ENCODE data around the gene ARID4B. TPM values are rescaled to one million over a fixed set of nuclear protein-coding genes. Genes with fewer than 3 reads are reported as not detected.

ARID4B gene
- polyA plus RNA-seq, 1 donor from 2014 or later = 49.3 TPM

GRCh38 chr1:235319255-235319654 lies 8.7 kb downstream of the ARID4B start:
- Histone ChIP-seq H4K20me1 (ENCODE audit: insufficient read depth) (peaks cover 34% of the 10 kb centered on the region), H3K27me3 (ENCODE audit: insufficient read depth, low read depth, low read length) (no peaks in the 10 kb centered on the region), H3K36me3 (ENCODE audit: insufficient read depth, low read length) (no peaks in the 10 kb centered on the region), H3K9me3 (ENCODE audit: low read length) (no peaks in the 10 kb centered on the region), H2AFZ (ENCODE audit: low read depth, low read length) (no peak overlapping the region), H3K9ac (ENCODE audit: low read length) (no peak overlapping the region), H3K4me3 (ENCODE audit: low read length) (no peak overlapping the region), H3K4me2 (ENCODE audit: low read length) (no peak overlapping the region), H3K27ac (ENCODE audit: low read length) (no peak overlapping the region), H3K79me2 (replicated peaks; ENCODE audit: insufficient read depth, low read length) (peaks cover 94% of the 10 kb centered on the region), H3F3A (ENCODE audit: insufficient read depth, low read length, poor library complexity, severe bottlenecking) (no peaks in the 10 kb centered on the region), H3K9me2 (ENCODE audit: insufficient read depth, low read length) (no peaks in the 10 kb centered on the region)
- no peak for TF ChIP-seq RAD21 (conservative IDR thresholded peaks at IDR 0.05)
- no peak for TF ChIP-seq TAF1 (IDR thresholded peaks at IDR 0.05; ENCODE audit: low read depth)
- TF ChIP-seq SMC3 (conservative IDR thresholded peaks at IDR 0.05; ENCODE audit: poor library complexity) = no peak
- no peak for TF ChIP-seq MXI1 (conservative IDR thresholded peaks at IDR 0.05; ENCODE audit: poor library complexity, severe bottlenecking)
- TF ChIP-seq CTCF (IDR thresholded peaks at IDR 0.05; ENCODE audit: poor library complexity, severe bottlenecking) = no peak
- no peak for TF ChIP-seq EZH2 (IDR thresholded peaks at IDR 0.05; ENCODE audit: borderline replicate concordance, insufficient read depth, low read length, poor library complexity, severe bottlenecking)
- no peak for TF ChIP-seq EP300 (conservative IDR thresholded peaks at IDR 0.05; ENCODE audit: poor library complexity, severe bottlenecking)
- TF ChIP-seq POLR2AphosphoS5 (IDR thresholded peaks at IDR 0.05) = no peak
- TF ChIP-seq, protein P1, sequence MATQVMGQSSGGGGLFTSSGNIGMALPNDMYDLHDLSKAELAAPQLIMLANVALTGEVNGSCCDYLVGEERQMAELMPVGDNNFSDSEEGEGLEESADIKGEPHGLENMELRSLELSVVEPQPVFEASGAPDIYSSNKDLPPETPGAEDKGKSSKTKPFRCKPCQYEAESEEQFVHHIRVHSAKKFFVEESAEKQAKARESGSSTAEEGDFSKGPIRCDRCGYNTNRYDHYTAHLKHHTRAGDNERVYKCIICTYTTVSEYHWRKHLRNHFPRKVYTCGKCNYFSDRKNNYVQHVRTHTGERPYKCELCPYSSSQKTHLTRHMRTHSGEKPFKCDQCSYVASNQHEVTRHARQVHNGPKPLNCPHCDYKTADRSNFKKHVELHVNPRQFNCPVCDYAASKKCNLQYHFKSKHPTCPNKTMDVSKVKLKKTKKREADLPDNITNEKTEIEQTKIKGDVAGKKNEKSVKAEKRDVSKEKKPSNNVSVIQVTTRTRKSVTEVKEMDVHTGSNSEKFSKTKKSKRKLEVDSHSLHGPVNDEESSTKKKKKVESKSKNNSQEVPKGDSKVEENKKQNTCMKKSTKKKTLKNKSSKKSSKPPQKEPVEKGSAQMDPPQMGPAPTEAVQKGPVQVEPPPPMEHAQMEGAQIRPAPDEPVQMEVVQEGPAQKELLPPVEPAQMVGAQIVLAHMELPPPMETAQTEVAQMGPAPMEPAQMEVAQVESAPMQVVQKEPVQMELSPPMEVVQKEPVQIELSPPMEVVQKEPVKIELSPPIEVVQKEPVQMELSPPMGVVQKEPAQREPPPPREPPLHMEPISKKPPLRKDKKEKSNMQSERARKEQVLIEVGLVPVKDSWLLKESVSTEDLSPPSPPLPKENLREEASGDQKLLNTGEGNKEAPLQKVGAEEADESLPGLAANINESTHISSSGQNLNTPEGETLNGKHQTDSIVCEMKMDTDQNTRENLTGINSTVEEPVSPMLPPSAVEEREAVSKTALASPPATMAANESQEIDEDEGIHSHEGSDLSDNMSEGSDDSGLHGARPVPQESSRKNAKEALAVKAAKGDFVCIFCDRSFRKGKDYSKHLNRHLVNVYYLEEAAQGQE (IDR thresholded peaks at IDR 0.05; ENCODE audit: borderline replicate concordance) = no peak

DNA sequence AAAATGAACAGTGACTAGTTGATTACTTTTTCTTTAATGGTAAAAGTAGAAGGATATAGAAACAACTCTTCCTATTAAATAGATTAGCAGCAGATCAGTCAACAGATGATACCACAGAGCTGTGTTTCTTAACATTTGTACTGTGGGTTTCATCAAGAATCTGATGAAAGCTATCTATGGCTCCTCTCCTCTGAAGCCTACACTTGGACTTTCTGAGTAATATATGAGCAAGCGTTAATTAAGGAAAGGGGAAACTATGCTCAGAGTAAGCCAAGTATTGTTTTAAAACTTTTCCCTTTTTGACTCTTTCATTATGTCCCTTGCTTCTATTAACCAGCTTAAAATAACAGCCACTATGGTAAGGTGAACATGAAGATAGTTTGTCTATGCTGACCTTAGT lies 10.8 kb downstream of the ARID4B start:
- H3K27ac ChIP-seq (ENCODE audit: low read length) = no peak overlapping the region
- H4K20me1 ChIP-seq (ENCODE audit: insufficient read depth) = peaks cover 25% of the 10 kb centered on the region
- no peaks in the 10 kb centered on the region for H3K27me3 ChIP-seq (ENCODE audit: insufficient read depth, low read depth, low read length)
- H3K36me3 ChIP-seq (ENCODE audit: insufficient read depth, low read length) = no peaks in the 10 kb centered on the region
- no peaks in the 10 kb centered on the region for H3K9me2 ChIP-seq (ENCODE audit: insufficient read depth, low read length)
- H3K4me3 ChIP-seq (ENCODE audit: low read length) = no peak overlapping the region
- peaks cover 94% of the 10 kb centered on the region for H3K79me2 ChIP-seq (replicated peaks; ENCODE audit: insufficient read depth, low read length)
- TF ChIP-seq RAD21 (conservative IDR thresholded peaks at IDR 0.05) (no peak), EP300 (conservative IDR thresholded peaks at IDR 0.05; ENCODE audit: poor library complexity, severe bottlenecking) (no peak), EZH2 (IDR thresholded peaks at IDR 0.05; ENCODE audit: borderline replicate concordance, insufficient read depth, low read length, poor library complexity, severe bottlenecking) (no peak), CTCF (IDR thresholded peaks at IDR 0.05; ENCODE audit: poor library complexity, severe bottlenecking) (no peak), MXI1 (conservative IDR thresholded peaks at IDR 0.05; ENCODE audit: poor library complexity, severe bottlenecking) (no peak), SMC3 (conservative IDR thresholded peaks at IDR 0.05; ENCODE audit: poor library complexity) (no peak), TAF1 (IDR thresholded peaks at IDR 0.05; ENCODE audit: low read depth) (no peak), POLR2AphosphoS5 (IDR thresholded peaks at IDR 0.05) (no peak)
- TF ChIP-seq, protein P1 (IDR thresholded peaks at IDR 0.05; ENCODE audit: borderline replicate concordance) = no peak
- H3K9ac ChIP-seq (ENCODE audit: low read length) = no peak overlapping the region
- H3K4me2 ChIP-seq (ENCODE audit: low read length) = no peak overlapping the region
- H2AFZ ChIP-seq (ENCODE audit: low read depth, low read length) = no peak overlapping the region
- H3F3A ChIP-seq (ENCODE audit: insufficient read depth, low read length, poor library complexity, severe bottlenecking) = no peaks in the 10 kb centered on the region
- no peaks in the 10 kb centered on the region for H3K9me3 ChIP-seq (ENCODE audit: low read length)

Data from neural cell (in vitro differentiated cells).